ENCODE data around the gene GTF2F1.

DNA sequence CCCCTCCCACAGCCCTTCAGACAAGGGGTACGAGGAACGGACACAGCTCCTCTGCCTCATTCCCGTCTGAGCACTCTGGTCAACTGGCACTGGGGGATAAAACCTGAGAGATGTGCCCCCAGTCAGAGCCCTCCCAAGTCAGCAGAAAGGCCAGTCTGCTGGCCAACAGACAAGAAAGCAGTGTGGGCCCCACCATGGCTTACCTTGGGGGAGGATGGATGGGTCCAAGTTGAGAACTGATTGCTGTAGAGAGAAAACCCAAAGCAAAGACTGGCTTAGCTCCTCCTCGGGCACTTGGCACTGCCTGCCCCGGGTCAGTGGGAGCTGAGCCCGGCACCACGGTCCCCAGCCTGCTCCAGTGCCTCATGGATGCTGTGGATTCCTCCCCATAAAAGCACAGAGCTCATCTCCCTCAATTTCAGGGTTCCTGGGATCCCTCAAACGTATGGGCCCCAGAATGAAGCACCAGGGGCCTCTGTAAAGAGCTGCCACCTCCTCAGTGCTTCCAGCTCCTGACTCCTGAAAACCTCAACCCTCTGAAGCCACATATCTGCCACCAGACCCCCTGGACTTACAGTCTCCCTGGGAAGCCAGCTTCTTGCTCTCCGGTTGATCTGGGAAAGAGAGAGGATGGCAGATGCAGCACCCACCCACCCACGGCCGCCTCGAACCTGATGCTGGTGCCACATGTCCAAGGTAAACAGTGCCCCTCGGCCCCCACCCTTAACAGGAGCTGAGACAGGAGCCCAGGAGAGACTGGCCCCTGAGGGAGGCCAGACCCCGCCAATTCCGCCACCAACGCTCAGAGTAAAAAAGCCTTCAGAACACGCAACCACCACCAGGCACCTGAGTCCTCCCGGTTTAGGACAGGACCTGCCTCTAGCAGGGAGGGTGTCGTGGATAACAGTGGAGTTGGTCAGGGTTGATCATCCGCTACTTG lies 28.4 kb upstream of the GTF2F1 start:
- TF ChIP-seq, protein P1, sequence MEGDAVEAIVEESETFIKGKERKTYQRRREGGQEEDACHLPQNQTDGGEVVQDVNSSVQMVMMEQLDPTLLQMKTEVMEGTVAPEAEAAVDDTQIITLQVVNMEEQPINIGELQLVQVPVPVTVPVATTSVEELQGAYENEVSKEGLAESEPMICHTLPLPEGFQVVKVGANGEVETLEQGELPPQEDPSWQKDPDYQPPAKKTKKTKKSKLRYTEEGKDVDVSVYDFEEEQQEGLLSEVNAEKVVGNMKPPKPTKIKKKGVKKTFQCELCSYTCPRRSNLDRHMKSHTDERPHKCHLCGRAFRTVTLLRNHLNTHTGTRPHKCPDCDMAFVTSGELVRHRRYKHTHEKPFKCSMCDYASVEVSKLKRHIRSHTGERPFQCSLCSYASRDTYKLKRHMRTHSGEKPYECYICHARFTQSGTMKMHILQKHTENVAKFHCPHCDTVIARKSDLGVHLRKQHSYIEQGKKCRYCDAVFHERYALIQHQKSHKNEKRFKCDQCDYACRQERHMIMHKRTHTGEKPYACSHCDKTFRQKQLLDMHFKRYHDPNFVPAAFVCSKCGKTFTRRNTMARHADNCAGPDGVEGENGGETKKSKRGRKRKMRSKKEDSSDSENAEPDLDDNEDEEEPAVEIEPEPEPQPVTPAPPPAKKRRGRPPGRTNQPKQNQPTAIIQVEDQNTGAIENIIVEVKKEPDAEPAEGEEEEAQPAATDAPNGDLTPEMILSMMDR (IDR thresholded peaks at IDR 0.05): no peak
- TF ChIP-seq POLR2AphosphoS5 (IDR thresholded peaks at IDR 0.05): no peak

Measured in breast epithelium (tissue), 3 donors.